ENCODE results near the gene NELFE. TPM values are rescaled to one million over a fixed set of nuclear protein-coding genes. Genes with fewer than 3 reads are reported as not detected.
"Not testable (repeated sequence)": the region's sequence is repeated elsewhere in the genome, so short reads cannot be mapped to it uniquely, and the experiment has no call there.

Gene NELFE
- polyA plus RNA-seq, 1 donor (not counting 4 experiments of a cell fraction or from before 2014, with no cell fraction given), result 51.9 TPM

DNA sequence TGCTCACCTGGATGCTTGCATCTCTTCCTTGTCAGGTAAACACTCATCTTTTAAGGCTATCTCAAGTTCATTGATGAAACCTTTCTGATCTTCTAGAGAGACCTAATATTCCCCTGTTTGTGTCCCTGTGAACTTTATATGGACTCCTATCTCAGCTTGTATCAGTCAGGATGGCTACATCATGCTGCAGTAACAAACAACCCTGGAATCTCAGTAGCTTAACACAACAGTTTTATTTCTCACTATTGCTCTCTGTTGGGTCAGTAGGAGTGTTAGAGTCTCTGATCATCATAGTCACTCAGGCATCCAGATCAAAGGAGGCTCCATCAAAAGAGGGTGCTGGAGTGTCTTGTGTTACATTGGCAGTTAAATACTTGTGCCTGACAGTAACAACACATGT, 43.4 kb downstream of the NELFE start:
- no peak overlapping the region for H3K9ac ChIP-seq (ENCODE audit: control insufficient read depth, extremely low read depth, insufficient read depth, low read length)
- peaks cover 13% of the 10 kb centered on the region for H3K4me1 ChIP-seq (ENCODE audit: control insufficient read depth, extremely low read depth, insufficient read depth, low read length)
- H2AFZ ChIP-seq (ENCODE audit: control insufficient read depth, low read length), result no peak overlapping the region
- no peaks in the 10 kb centered on the region for H4K20me1 ChIP-seq (ENCODE audit: control insufficient read depth, extremely low read depth, insufficient read depth, low read length)
- no peak overlapping the region for H3K27ac ChIP-seq (ENCODE audit: control insufficient read depth, insufficient read depth, low read length)
- no peaks in the 10 kb centered on the region for H3K79me2 ChIP-seq (ENCODE audit: control insufficient read depth, insufficient read depth, low read length)
- no peak for DNase-seq (ENCODE audit: low read depth, low spot score)
- H3K9me1 ChIP-seq (ENCODE audit: control insufficient read depth, extremely low read depth, insufficient read depth, low read length), result no peaks in the 10 kb centered on the region
- dilution Hi-C loops (cut with MboI; ENCODE audit: extremely low pct_ligation_motif_present, low sequenced_read_pairs), result no loop called here
- no peaks in the 10 kb centered on the region for H3K9me3 ChIP-seq (ENCODE audit: control insufficient read depth, low read depth, low read length)
- no peak overlapping the region for H3K4me3 ChIP-seq (ENCODE audit: control insufficient read depth in 2 of 3, extremely low read depth in 1 of 3, insufficient read depth in 2 of 3, low read depth in 1 of 3, low read length in 3 of 3)
- H3K27me3 ChIP-seq (ENCODE audit: control insufficient read depth, extremely low read depth, insufficient read depth, low read length), result no peaks in the 10 kb centered on the region
- no peaks in the 10 kb centered on the region for H3K36me3 ChIP-seq (ENCODE audit: control insufficient read depth in 2 of 2, extremely low read depth in 1 of 2, insufficient read depth in 2 of 2, low read length in 2 of 2)
- no peak overlapping the region for H3K4me2 ChIP-seq (ENCODE audit: control insufficient read depth, extremely low read depth, insufficient read depth, low read depth, low read length)
- no peak for FAIRE-seq
- TF ChIP-seq EZH2 (IDR thresholded peaks at IDR 0.05; ENCODE audit: low read length), result no peak
- TF ChIP-seq, protein P1, sequence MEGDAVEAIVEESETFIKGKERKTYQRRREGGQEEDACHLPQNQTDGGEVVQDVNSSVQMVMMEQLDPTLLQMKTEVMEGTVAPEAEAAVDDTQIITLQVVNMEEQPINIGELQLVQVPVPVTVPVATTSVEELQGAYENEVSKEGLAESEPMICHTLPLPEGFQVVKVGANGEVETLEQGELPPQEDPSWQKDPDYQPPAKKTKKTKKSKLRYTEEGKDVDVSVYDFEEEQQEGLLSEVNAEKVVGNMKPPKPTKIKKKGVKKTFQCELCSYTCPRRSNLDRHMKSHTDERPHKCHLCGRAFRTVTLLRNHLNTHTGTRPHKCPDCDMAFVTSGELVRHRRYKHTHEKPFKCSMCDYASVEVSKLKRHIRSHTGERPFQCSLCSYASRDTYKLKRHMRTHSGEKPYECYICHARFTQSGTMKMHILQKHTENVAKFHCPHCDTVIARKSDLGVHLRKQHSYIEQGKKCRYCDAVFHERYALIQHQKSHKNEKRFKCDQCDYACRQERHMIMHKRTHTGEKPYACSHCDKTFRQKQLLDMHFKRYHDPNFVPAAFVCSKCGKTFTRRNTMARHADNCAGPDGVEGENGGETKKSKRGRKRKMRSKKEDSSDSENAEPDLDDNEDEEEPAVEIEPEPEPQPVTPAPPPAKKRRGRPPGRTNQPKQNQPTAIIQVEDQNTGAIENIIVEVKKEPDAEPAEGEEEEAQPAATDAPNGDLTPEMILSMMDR (optimal IDR thresholded peaks at IDR 0.05 in 1 of 3, IDR thresholded peaks at IDR 0.05 in 1 of 3, conservative IDR thresholded peaks at IDR 0.05 in 1 of 3; ENCODE audit: extremely low read depth in 1 of 3, insufficient read depth in 2 of 3, low read length in 3 of 3), result no peak

DNA sequence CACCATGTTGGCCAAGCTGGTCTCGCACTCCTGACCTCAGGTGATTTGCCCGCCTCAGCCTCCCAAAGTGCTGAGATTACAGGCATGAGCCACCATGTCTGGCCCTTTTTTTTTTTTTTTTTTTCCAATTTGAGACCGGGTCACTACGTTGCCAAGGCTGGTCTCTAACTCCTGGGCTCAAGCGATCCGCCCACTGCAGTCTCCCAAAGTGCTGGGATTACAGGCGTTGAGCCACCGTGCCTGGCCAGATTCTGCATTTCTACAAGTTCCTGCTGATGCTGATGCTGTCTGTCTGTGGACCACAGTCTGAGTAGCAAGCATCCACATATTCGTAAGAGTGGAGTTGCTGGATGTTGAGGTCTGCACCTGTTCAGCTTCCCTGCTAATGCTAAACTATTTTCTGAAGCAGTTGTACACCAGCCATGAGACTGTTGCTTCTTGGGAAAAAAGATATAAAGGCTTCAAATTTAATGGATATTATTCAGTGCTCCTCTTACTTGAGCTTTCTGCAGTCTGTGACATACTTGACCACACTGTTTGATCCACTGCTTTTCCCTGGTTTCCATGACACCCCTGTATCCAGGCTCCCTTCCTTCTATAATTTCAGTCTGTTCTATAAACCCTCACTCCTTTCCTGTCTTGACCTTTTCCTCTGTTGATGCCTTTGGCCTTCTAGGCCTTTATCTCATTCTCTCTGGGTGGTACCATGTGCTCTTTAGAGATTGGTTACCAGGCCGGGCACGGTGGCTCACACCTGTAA, 46.8 kb downstream of the NELFE start:
- DNase-seq (ENCODE audit: low read depth, low spot score), result no peak
- Histone ChIP-seq H2AFZ (ENCODE audit: control insufficient read depth, low read length) (no peak overlapping the region), H3K27ac (ENCODE audit: control insufficient read depth, insufficient read depth, low read length) (no peak overlapping the region), H4K20me1 (ENCODE audit: control insufficient read depth, extremely low read depth, insufficient read depth, low read length) (no peaks in the 10 kb centered on the region), H3K4me3 (ENCODE audit: control insufficient read depth in 2 of 3, extremely low read depth in 1 of 3, insufficient read depth in 2 of 3, low read depth in 1 of 3, low read length in 3 of 3) (no peak overlapping the region), H3K4me2 (ENCODE audit: control insufficient read depth, extremely low read depth, insufficient read depth, low read depth, low read length) (no peak overlapping the region), H3K36me3 (ENCODE audit: control insufficient read depth in 2 of 2, extremely low read depth in 1 of 2, insufficient read depth in 2 of 2, low read length in 2 of 2) (no peaks in the 10 kb centered on the region), H3K79me2 (ENCODE audit: control insufficient read depth, insufficient read depth, low read length) (no peaks in the 10 kb centered on the region), H3K4me1 (ENCODE audit: control insufficient read depth, extremely low read depth, insufficient read depth, low read length) (peaks cover 14% of the 10 kb centered on the region), H3K9me1 (ENCODE audit: control insufficient read depth, extremely low read depth, insufficient read depth, low read length) (no peaks in the 10 kb centered on the region), H3K27me3 (ENCODE audit: control insufficient read depth, extremely low read depth, insufficient read depth, low read length) (no peaks in the 10 kb centered on the region), H3K9me3 (ENCODE audit: control insufficient read depth, low read depth, low read length) (no peaks in the 10 kb centered on the region), H3K9ac (ENCODE audit: control insufficient read depth, extremely low read depth, insufficient read depth, low read length) (no peak overlapping the region)
- no peak for TF ChIP-seq EZH2 (IDR thresholded peaks at IDR 0.05; ENCODE audit: low read length)
- TF ChIP-seq, protein P1 (optimal IDR thresholded peaks at IDR 0.05 in 1 of 3, IDR thresholded peaks at IDR 0.05 in 1 of 3, conservative IDR thresholded peaks at IDR 0.05 in 1 of 3; ENCODE audit: extremely low read depth in 1 of 3, insufficient read depth in 2 of 3, low read length in 3 of 3), result no peak
- dilution Hi-C loops (cut with MboI; ENCODE audit: extremely low pct_ligation_motif_present, low sequenced_read_pairs), result no loop called here
- FAIRE-seq, result no peak

DNA sequence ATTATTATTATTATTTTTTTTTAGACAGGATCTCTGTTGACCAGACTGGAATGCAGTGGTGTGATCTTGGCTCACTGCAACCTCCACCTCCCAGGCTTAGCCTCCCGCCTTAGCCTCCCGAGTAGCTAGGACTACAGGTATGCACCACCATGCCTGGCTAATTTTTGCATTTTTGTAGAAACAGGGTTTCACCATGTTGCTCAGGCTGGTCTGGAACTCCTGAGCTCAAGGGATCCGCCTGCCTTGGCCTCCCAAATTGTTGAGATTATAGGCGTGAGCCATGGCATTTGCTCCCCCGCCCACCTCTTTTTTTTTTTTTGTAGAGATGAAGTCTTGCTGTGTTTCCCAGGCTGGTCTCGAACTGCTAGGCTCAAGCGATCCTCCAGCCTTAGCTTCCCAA, 49.5 kb downstream of the NELFE start:
- H2AFZ ChIP-seq (ENCODE audit: control insufficient read depth, low read length); H3K9me1 ChIP-seq (ENCODE audit: control insufficient read depth, extremely low read depth, insufficient read depth, low read length); H3K27me3 ChIP-seq (ENCODE audit: control insufficient read depth, extremely low read depth, insufficient read depth, low read length); DNase-seq (ENCODE audit: low read depth, low spot score); H3K4me3 ChIP-seq (ENCODE audit: control insufficient read depth in 2 of 3, extremely low read depth in 1 of 3, insufficient read depth in 2 of 3, low read depth in 1 of 3, low read length in 3 of 3); H4K20me1 ChIP-seq (ENCODE audit: control insufficient read depth, extremely low read depth, insufficient read depth, low read length); H3K27ac ChIP-seq (ENCODE audit: control insufficient read depth, insufficient read depth, low read length); dilution Hi-C loops (cut with MboI; ENCODE audit: extremely low pct_ligation_motif_present, low sequenced_read_pairs); H3K9ac ChIP-seq (ENCODE audit: control insufficient read depth, extremely low read depth, insufficient read depth, low read length); H3K9me3 ChIP-seq (ENCODE audit: control insufficient read depth, low read depth, low read length); H3K4me2 ChIP-seq (ENCODE audit: control insufficient read depth, extremely low read depth, insufficient read depth, low read depth, low read length); H3K79me2 ChIP-seq (ENCODE audit: control insufficient read depth, insufficient read depth, low read length); H3K36me3 ChIP-seq (ENCODE audit: control insufficient read depth in 2 of 2, extremely low read depth in 1 of 2, insufficient read depth in 2 of 2, low read length in 2 of 2); FAIRE-seq: not testable (repeated sequence)
- H3K4me1 ChIP-seq (ENCODE audit: control insufficient read depth, extremely low read depth, insufficient read depth, low read length), result peaks cover 14% of the 10 kb centered on the region

Measured in keratinocyte (primary cell).